ENCODE data around the gene DHRSX. TPM values are rescaled to one million over a fixed set of nuclear protein-coding genes. Genes with fewer than 3 reads are reported as not detected.

Gene DHRSX
- total and polyA plus RNA-seq, 2 of the 13 experiments (the other 11 are each of a cell fraction or from before 2014, with no cell fraction given), result 15.5 to 24.3 TPM

DNA sequence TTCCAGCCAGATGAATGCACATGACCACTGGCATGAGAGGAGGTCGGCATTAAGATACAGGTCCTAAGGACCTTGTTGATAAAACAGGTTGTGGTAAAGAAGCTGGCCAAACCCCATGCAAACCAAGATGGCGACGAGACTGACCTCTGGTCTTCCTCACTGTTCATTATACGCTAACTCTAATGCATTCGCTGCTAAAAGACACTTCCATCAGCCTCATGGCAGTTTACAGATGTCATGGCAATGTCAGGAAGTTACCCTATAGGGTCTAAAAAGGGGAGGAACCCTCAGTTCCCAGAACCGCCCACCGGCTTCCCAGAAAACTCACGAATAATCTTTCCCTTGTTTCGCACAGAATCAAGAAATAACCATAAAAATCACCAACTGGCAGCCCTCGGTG is 182.4 kb downstream of the DHRSX start:
- ChIA-PET CTCF (ENCODE audit: low intra/inter-chr PET ratio, low total read pairs) (no interaction called here), POLR2A (no interaction called here)
- no peak for FAIRE-seq
- Histone ChIP-seq H2AFZ (ENCODE audit: low read length) (no peak overlapping the region), H3K27me3 (ENCODE audit: control insufficient read depth in 1 of 2, insufficient read depth in 2 of 2, low read length in 2 of 2) (no peaks in the 10 kb centered on the region; a peak in 1 of 5 replicates), H3K36me3 (replicated peaks in 1 of 2; ENCODE audit: control insufficient read depth in 1 of 2, insufficient read depth in 2 of 2, low read length in 2 of 2) (no peaks in the 10 kb centered on the region), H4K20me1 (ENCODE audit: insufficient read depth, low read length) (no peaks in the 10 kb centered on the region), H3K9ac (ENCODE audit: insufficient read depth, low read depth, low read length) (no peak overlapping the region), H3K27ac (ENCODE audit: extremely low read length, insufficient read depth, low read length) (peak overlapping the region; percentile 69), H3K4me3 (replicated peaks in 1 of 3; ENCODE audit: insufficient read depth in 1 of 3, low read depth in 2 of 3, low read length in 3 of 3) (peak overlapping the region in 1 of 3 experiments; percentile 15; a peak in 1 of 6 replicates), H3K4me2 (ENCODE audit: low read depth, low read length) (peak overlapping the region; percentile 32; the same call in 1 of the 2 replicates), H3K79me2 (ENCODE audit: insufficient read depth, low read length) (no peaks in the 10 kb centered on the region), H3K4me1 (ENCODE audit: insufficient read depth, low read length) (peaks cover 63% of the 10 kb centered on the region), H3K9me3 (ENCODE audit: low read length) (no peaks in the 10 kb centered on the region)
- WGBS (ENCODE audit: low lambda C conversion rate), result 97% methylated on average over 10 of the region's 10 CpGs
- intact Hi-C loops (cut with micrococcal nuclease; ENCODE audit: unreplicated experiment), result no loop called here
- in situ Hi-C loops (cut with HindIII; ENCODE audit: extremely low pct_ligation_motif_present, low pct_unique_long_range_greater_than_20kb), result no loop called here
- ATAC-seq, result no peak
- BruUV-seq (replicated peaks), result no TSS peak
- TF ChIP-seq ZNF232 (CRISPR knock-in tag; IDR thresholded peaks at IDR 0.05; ENCODE audit: borderline replicate concordance) (no peak), ZNF12 (CRISPR knock-in tag; IDR thresholded peaks at IDR 0.05) (no peak)
- TF ChIP-seq, protein P1, sequence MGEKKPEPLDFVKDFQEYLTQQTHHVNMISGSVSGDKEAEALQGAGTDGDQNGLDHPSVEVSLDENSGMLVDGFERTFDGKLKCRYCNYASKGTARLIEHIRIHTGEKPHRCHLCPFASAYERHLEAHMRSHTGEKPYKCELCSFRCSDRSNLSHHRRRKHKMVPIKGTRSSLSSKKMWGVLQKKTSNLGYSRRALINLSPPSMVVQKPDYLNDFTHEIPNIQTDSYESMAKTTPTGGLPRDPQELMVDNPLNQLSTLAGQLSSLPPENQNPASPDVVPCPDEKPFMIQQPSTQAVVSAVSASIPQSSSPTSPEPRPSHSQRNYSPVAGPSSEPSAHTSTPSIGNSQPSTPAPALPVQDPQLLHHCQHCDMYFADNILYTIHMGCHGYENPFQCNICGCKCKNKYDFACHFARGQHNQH (CRISPR knock-in tag; IDR thresholded peaks at IDR 0.05), result 0 out of 2 replicates have a peak, but pooled peaks have one; percentile 5
- DNase-seq (ENCODE audit: low spot score), result no peak

DNA sequence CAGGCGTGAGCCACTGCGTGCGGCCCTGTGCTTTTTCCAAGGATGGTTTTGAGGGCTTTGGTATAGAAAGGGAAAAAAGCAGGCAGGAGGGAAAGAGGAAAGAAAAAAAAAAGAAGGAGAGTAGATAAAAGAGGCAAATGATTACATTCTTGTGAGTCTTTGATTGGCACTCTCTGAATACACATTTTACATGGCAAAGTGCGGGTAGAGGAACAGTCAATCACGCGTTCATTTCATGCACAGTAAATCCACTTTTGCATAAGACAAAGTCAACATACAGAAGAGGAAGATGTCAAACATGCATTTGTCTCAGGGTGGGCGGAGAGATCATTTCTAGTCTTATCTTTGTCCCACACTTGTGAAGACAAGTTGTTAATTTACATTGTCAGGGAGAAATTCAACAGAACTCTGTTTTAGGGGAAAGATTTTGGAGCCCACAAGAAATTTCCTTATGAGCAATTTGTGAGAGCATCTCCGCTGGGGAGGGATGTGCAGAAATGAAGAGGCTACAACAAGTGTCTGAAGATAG is 183.2 kb downstream of the DHRSX start:
- H3K4me1 ChIP-seq (ENCODE audit: insufficient read depth, low read length), result peaks cover 63% of the 10 kb centered on the region
- H3K9ac ChIP-seq (ENCODE audit: insufficient read depth, low read depth, low read length), result no peak overlapping the region
- no peak overlapping the region for H2AFZ ChIP-seq (ENCODE audit: low read length)
- BruUV-seq (replicated peaks), result no TSS peak
- ATAC-seq (no peak), FAIRE-seq (no peak), DNase-seq (ENCODE audit: low spot score) (no peak)
- no peak overlapping the region for H3K27ac ChIP-seq (ENCODE audit: extremely low read length, insufficient read depth, low read length)
- CTCF ChIA-PET (ENCODE audit: low intra/inter-chr PET ratio, low total read pairs), result no interaction called here
- in situ Hi-C loops (cut with HindIII; ENCODE audit: extremely low pct_ligation_motif_present, low pct_unique_long_range_greater_than_20kb) (no loop called here), intact Hi-C loops (cut with micrococcal nuclease; ENCODE audit: unreplicated experiment) (no loop called here)
- H3K36me3 ChIP-seq (replicated peaks in 1 of 2; ENCODE audit: control insufficient read depth in 1 of 2, insufficient read depth in 2 of 2, low read length in 2 of 2), result no peaks in the 10 kb centered on the region
- 83% methylated on average over 8 of the region's 8 CpGs for WGBS (ENCODE audit: low lambda C conversion rate)
- no peaks in the 10 kb centered on the region; a peak in 1 of 5 replicates for H3K27me3 ChIP-seq (ENCODE audit: control insufficient read depth in 1 of 2, insufficient read depth in 2 of 2, low read length in 2 of 2)
- POLR2A ChIA-PET, result no interaction called here
- no peak for TF ChIP-seq SOX13 (IDR thresholded peaks at IDR 0.05)
- TF ChIP-seq SOX13 (CRISPR knock-in tag; conservative IDR thresholded peaks at IDR 0.05 in 1 of 2, IDR thresholded peaks at IDR 0.05 in 1 of 2), result peak in 1 of 2 experiments; percentile 42; a peak in 1 of 4 replicates
- 0 out of 2 replicates have a peak, but pooled peaks have one; percentile 18 for TF ChIP-seq FOXA3 (CRISPR knock-in tag; IDR thresholded peaks at IDR 0.05)
- no peak for TF ChIP-seq CENPT (CRISPR knock-in tag; IDR thresholded peaks at IDR 0.05; ENCODE audit: low read depth)
- no peaks in the 10 kb centered on the region for H3K79me2 ChIP-seq (ENCODE audit: insufficient read depth, low read length)
- H3K4me2 ChIP-seq (ENCODE audit: low read depth, low read length), result no peak overlapping the region
- no peak overlapping the region for H3K4me3 ChIP-seq (replicated peaks in 1 of 3; ENCODE audit: insufficient read depth in 1 of 3, low read depth in 2 of 3, low read length in 3 of 3)
- H3K9me3 ChIP-seq (ENCODE audit: low read length), result no peaks in the 10 kb centered on the region
- no peaks in the 10 kb centered on the region for H4K20me1 ChIP-seq (ENCODE audit: insufficient read depth, low read length)

All from HepG2 (cell line).